Fibroblast of skin of right quadriceps (primary cell): ENCODE data around the gene RBM43.
"Not testable (repeated sequence)": the region's sequence is repeated elsewhere in the genome, so short reads cannot be mapped to it uniquely, and the experiment has no call there.

Experiments
- DNase-seq: peaks from one replicate; pipeline ENCODE4 v3.0.0-alpha.2; 2013

Gene RBM43

DNA sequence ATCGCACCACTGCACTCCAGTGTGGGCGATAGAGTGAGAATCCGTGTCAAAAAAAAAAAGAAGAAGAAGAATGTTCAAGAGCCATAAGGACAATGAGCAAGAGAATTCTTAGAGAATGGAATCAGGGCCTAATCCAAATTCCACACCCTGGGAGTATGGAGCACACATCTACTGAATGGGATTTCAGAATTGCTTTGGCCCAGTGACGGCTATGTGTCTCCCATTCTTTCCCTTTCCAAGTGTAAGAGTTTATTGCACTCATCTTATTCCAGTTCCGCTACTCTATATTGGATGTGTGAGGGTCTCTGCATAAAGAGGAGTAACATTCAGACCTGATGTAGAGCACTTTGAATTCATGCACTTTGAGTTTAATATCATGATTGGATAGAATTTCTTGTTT, 5.9 kb upstream of the RBM43 start:
- no peak for DNase-seq

DNA sequence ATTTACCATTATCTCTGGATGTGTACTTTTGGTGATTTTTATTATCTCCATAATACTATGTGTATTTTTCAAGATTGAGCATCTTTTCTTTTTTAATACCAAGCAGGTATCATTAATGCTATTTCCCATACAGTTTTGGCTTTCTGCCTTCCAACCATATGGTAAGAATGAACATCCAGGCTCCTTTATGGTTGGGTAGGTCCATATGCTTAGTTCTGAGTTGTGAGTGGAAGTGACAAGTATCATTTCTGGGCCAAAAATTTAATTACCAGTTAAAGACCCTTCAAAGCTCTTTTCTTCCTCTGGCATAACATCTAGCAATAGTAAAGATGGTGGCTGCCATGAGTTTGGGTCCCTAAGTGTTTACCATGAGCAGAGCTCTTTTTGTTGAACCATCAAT, 4.3 kb upstream of the RBM43 start:
- no peak for DNase-seq

DNA sequence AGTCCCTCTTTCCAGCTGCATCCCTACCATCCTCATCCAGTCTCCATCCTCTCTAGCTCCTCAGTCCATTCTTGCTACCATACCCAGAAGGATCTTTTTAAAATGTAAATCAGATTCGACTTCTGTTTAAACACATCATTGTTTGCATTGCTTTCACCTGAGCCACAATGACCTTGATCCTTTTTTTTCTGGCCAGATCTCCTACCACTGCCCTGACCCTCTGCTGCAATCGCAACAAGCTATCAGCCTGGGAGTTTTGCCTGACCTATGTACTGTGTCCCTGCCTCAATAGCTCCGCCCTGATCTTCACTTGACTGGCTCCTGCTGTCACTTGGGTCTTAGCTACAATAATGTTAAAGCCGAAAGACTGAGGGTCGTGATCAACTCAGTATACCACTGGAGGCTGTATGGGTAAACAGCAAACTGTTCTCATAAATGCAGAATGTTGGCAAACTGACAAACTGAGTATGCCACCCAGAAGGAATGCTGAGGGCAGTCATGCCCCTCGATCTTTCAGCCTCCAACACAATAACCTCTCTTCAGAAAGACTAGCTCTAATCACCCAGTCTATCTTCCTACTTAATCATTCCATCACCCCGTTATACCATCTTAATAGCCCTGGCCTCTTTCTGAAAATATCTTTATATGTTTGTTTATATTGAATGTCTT, 2.6 kb upstream of the RBM43 start:
- no peak for DNase-seq

DNA sequence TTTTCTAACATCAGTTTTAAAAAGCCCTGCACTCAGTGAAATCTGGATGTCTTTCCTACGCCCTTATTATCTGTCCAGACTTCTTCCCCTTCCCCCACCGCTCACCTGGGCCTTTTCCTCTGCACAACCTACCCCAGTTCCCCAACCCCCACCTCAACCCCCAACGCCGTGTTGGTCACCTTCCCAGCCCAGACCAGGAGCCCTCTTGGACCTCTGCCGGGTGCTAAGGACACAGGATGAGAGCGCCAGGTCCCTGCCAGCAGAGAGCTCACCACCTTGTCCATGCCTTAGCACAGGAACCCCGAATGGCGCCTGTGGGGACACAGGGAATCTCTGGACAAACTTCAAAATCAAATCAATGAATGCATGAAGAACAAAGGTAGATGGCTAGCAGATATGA, 966 bp upstream of the RBM43 start:
- DNase-seq = no peak

DNA sequence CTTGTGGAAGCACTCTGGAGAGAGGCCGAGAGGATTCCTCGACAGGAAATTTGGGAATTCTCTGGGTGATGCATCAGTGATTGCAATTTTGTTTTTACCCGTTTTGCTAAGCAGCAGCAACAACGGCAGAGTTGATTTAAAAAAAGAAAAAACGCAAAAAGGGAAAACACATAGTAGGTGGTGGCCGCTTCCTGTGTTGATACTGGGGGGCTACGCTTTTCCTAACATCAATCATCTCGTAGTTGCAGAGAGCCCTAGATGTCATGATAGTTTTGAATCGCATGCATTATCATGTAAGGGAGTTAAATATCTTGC, 271 bp upstream of the RBM43 start:
- no peak for DNase-seq

DNA sequence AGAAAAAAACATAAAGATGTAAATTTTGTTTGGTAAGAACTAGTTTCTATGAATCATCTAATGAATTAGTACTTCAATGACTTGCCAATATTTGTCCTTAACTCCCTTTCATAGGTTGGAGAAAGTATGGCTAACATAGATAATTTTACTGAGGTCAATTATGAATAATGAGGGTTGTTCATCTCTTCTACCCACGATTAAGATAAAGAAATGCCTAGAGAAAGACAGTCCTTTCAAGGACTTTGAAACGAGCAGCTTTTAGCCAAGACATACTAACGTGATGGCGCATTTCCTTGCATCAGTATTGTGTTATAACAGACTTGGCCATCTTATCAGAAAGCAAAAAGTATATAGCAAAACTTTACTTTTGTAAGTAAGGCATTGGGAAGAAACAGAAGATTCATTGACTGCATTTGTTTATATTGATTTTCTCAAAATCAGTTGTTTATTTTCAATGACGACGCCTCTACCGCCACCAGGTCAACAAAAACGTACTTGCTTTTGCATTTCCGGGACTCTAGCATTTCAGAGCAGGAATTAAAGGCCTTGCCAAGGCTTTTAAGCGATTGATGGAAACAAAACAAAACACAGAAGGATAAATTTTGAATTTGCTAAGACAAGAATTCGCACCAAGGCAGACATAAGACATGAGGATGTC, 961 bp downstream of the RBM43 start:
- DNase-seq = peak; percentile 26

DNA sequence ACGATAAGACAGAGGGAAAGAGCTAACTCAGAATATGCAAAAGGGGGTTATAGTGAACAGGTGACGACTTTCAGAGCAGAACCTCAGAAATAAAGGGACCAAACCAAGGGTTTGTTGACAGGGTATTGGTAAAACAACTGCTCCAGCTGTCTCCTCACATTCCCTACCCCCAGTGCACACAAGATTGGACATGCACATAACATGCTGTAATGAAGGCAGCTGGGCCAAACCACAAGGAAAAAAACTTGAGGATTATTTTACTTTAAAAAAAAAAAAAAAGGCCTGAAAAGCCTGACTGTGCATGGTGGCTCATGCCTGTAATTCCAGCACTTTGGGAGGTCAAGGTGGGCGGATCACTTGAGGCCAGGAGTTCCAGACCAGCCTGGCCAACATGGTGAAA, 3.5 kb downstream of the RBM43 start:
- DNase-seq = peak; percentile 78

DNA sequence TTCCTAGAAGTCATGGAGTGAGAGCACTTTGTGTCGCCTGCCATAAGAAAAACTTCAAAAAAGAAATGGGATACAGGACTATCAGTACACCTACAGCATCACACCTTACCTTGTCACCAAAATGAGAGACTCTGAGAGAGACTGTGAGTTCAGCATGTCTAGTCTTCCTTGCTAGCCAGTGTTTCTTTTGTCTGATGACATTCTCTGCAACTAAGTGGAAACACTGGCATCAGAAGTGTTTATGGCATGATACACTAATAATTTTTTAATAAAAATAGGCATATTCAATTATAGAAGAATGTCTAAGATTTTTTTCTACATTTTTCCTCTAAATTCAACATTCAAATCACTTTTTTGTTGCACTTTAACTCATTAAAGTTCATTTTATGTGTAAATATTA, 9.0 kb downstream of the RBM43 start:
- no peak for DNase-seq

DNA sequence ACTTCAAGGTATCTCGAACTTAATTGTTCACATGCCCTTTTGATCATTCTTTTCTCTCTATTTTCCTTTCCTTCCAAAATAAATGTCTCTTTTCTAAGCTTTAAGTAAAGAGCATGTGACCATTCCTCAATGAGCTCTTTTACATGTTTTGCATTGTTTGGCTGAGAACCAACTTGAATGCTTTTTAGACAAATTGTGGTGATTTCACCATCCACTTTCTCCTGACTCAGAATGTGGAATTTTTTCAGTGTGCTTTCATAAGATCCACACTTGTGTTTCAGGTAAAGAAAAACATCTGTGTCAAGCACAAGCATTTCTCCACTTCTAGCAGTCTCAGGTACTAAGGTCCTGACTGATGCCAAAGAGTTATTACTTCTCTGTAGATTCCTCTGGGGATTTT, 10.7 kb downstream of the RBM43 start:
- DNase-seq = peak; percentile 90

DNA sequence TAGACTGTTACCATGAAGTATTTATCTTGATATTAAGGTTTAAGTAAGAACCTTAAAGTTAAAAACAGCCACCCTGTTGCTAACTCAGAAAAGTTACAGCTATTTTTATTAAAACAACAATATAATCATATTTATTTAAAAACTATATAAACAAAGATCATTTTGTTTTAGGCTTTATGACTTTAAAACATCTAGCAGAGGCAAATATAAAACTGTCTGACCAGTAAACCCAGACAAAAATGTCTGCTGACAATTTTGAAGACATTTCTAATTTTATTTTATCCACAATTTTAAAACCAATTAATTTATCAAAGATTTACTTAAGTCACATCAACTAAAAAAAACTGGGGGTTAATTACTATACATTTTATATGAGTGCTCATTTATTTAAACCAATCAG, 14.2 kb downstream of the RBM43 start:
- DNase-seq = no peak

DNA sequence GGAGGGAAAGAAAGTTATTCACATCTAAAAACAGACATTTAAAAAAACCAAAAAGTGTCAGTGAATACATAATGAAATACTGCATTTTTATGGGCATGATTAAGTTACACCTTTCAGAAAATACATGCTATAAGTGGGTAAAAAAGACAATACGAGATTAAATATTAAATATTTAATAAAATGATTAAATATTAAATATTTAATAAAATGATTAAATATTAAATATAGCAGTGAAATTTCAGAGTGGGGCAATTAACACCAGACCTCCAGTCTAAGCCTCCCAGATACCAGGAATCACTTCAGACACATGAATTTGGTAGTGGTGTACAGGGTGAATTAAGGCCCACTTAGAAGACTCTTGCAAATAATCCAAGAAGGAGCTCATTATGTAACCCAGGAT, 15.5 kb downstream of the RBM43 start:
- no peak for DNase-seq

DNA sequence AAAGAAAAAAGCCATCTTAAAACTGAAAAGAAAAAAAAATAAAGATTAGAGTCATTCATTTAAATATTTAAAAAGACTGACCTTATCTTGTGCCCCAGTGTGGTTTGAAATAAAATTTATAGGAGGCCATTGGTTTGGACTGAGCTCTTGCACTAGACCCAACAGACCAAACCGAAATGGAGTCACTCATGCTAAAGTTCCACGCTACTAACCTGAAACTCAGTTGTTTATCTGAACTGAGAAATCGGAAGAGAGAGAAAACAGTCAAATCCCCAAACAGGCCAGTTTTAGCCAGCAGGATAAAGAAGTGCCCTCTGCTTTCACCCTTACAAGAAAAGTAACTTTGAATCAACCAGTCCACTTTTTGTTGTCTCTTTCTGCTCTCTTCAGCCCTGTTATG, 18.2 kb downstream of the RBM43 start:
- no peak for DNase-seq

DNA sequence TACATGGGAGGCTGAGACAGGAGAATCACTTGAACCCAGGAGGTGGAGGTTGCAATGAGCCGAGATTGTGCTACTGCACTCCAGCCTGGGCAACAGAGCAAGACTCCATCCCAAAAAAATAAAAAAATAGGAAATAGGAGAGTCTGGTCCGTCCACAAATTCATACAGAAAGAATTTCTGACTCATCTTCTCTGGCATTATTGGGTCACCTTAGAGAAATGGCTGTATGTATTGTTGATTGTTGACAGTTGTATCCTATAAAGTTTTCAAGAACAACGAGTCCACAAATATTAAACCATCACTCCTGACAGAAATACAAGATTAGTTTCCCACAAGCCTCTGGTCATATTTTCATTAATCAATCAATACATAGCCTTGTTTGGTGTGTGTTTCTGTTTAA, 20.4 kb downstream of the RBM43 start:
- peak; percentile 24 for DNase-seq

DNA sequence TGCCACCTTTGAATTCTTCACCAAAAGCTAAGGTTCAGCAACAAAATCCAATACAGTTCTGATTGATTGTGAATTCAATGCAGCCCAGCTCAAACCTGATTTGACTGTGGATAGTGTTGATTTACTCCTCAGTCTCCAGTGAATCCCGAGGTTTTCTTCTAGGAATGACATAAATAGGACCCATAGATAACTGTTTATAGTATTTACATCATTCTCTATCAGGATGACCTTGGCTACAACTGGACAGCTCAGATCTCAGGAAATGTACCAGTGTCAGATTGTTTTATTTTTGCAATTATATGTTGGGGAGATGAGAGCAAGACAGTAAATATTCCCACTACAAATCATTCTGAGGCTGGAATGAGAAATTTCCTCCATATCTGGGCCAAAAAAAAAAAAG, 21.2 kb downstream of the RBM43 start:
- DNase-seq = no peak

DNA sequence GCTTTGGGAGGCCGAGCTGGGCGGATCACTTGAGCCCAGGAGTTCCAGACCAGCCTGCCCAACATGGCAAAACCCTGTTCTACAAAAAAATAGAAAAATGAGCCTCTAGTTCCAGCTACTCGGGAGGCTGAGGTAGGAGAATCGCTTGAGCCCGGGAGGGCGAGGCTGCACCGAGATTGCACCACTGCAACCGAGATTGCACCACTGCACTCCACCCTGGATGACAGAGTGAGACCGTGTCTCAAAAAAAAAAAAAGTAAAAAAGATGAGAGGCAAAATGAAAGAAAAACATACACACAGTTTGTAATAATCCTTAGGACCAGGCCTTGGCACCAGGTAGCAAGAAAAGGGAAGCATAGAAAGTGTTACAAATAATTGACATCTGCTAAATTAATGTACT, 22.0 kb downstream of the RBM43 start:
- no peak for DNase-seq

DNA sequence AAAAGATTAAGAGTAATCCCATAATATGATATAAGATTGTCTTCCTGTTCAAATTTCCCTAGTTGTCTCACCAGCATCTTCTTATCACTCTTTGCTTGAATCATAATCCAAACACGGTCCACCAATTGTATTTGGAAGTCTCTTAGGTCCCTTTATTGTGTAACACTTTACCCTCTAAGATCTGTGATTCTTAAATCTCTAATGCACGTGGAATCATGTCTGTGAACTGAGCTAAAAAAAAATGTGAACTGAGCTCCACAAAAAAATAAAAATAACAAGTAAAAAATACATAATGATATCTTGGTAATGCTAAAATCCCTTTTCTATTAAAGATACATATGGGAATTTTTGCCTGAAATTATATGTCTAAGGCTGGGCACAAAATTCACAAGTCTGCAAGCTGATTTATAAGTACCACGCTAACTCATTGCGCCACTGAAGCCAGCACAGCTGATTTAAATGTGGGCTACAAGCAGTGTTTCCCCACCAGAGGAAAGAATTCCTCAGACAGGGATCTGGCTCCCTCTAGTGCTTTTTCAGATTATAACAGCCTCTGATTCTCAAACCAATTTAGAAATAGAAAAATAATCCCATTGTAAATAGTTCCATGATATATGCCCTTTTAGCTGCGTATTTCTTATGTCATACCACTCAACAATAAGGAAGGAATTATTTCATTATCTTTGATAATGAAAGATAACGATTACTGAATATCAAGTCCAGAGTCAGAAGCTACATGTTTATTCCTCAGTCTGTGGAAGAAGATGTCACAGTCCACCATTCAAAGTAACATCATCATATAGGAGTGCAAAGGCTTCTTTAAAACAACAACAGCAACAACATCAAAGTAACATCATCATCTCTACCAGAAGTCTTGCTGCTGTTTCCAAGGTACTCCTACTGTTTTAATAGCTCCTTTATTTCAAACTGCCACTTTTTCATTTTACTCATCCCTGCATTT, 22.9 kb downstream of the RBM43 start:
- peak; percentile 79 for DNase-seq

DNA sequence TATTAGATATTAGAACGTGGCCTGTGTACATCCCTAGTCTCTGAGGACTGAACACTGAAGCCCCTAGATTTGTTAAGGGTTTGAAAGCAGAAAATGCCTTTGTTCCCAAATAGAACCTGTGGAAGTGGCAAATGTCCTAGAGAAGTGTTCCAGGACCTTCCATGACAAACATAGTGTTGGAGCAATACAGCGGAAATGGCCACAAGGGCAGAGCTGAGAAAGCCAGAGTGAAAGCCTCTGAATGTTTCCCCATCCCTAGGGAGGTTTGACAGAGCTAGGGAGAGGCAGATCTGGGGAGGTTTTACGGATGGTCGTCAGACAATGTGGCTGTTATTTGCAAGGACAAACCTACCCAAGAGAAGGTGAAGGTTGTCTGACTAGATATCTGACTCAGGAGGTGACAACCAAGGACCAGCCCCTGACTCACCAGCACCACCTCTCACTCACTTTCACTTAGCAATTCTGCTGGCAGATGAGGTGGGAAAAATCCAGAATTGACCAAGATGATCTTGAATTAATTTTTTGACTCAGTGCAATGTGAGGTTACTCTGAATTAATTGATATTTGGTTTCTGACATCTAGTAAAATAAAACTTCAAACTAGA, 24.1 kb downstream of the RBM43 start:
- DNase-seq = no peak

DNA sequence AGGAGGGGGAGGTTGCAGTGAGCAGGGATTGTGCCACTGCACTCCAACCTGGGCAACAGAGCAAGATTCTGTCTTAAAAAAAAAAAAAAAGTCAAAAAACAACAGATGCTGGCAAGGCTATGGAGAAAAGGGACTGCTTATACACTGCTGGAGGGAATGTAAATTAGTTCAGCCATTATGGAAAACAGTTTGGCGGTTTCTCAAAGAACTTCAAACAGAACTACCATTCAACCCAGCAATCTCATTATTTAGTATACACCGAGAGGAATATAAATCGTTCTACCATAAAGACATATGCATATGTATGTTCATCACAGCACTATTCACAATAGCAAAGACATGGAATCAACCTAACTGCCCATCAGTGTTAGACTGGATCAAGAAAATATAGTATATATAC, 27.9 kb downstream of the RBM43 start:
- DNase-seq = not testable (repeated sequence)

DNA sequence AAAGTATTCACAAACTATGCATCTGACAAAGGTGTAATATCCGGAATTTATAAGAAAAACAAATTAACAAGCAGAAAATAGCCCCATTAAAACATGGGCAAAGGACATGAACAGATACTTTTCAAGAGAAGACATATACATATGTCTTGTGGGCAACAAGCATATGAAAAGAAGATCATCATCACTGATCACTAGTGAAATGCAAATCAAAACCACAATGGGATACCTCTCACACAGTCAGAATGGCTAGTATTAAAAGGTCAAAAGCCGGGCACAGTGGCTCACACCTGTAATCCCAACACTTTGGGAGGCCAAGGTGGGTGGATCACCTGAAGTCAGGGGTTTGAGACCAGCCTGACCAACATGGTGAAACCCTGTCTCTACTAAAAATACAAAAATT, 28.4 kb downstream of the RBM43 start:
- DNase-seq = not testable (repeated sequence)

DNA sequence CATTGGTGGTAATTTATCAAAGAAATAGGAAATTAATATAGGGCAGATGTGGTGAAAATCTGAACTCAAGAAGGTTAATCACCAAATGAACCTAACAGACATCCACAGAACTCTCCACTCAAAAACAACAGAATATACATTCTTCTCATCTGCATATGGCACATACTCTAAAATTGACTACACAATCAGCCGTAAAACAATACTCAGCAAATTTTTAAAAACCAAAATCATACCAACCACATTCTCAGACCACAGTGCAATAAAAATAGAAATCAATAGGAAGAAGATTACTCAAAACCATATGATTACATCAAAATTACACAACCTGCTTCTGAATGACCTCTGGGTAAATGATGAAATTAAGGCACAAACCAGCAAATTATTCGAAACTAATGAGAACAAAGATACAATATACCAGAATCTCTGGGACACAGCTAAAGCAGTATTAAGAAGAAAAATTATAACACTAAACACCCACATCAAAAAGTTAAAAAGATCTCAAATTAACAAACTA, 31.0 kb downstream of the RBM43 start:
- no peak for DNase-seq

DNA sequence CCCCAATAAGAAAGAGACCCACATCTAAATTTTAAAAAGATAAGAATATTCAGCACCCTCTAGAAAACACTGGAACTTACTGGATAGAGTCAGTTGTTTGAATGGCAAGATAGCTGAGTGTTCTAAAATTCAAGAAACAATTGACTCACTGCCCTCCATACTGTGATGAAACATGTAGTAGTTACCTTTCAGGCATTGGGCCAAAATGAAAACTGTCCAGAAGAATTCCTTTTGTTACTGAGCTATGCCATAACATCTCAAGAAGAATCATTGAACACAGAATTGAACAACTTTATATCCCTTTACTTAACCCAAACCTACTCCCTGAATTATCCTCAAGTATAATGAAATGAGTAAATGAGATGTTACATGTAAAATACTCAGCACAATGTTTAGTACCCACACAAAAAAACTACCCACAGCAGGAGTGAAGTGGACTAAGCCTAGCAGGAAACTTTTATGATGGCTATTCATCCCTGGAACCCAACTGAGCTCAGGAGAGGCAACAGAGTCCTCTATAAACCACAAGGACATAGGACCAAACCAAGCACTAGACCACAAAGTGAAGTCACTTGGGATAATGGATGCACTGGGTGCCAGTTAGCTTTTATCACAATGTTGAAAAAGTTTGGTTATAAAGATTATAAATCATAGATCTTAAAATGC, 32.7 kb downstream of the RBM43 start:
- no peak for DNase-seq

DNA sequence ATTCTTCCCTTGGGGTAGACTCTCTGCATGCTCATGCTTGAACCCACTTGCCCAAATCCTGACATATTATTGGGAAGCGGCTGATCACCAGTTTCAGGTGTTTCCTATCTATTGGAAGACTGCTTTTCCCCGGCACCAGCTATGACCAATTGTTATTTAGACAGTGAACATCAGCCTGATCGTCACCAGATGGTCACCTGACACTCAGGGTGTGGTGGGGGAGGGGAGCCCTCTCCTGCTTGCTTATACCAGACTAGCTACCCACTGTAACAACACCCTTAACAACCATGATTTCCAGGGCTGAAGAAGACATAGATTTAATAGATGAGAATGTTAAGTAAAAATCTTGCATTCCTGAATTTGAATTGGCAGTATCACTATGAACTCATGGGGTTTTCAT, 44.3 kb downstream of the RBM43 start:
- DNase-seq = no peak

DNA sequence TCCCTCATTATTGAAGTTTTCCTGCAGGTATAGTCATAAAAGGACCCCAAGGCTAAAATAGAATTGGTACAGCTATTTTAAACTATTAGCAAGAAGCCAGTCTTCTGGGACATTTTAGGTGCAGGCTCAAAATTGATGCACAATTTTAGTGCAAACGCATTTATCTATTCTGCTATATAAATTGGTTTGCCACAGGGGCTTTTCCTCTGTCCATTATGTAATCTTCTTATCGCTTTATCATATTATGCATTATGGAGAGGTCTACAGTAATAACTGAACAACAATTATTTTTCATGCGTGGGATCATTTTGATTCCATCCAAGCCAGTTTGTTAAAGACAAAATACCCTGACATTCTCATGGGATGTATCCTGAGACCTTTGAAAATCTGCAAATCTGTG, 54.6 kb downstream of the RBM43 start:
- DNase-seq = no peak
